Measurements from ENCODE around the gene NCSTN. TPM values are rescaled to one million over a fixed set of nuclear protein-coding genes. Genes with fewer than 3 reads are reported as not detected.

NCSTN gene
- total and polyA plus RNA-seq, 10 of the 15 experiments (the other 5 are each of a cell fraction or from before 2014, with no cell fraction given), result 33.3 to 88.2 (median 60.4) TPM

- Histone ChIP-seq H3K79me2 (ENCODE audit: control insufficient read depth, insufficient read depth, low read length) (no peaks in the 10 kb centered on the region; the same call in none of the 2 replicates), H3K36me3 (ENCODE audit: control insufficient read depth in 2 of 2, insufficient read depth in 2 of 2, low read length in 1 of 2) (peaks cover 3 to 44% of the 10 kb centered on the region in 2 experiments), H2AFZ (ENCODE audit: control insufficient read depth, low read depth, low read length) (no peak overlapping the region), H3K9ac (ENCODE audit: control insufficient read depth, insufficient read depth, low read length) (no peak overlapping the region), H3K27ac (ENCODE audit: control insufficient read depth, insufficient read depth) (no peak overlapping the region), H4K20me1 (ENCODE audit: control insufficient read depth, insufficient read depth) (no peaks in the 10 kb centered on the region), H3K4me3 (no peak overlapping the region), H3K4me1 (ENCODE audit: control insufficient read depth, insufficient read depth, low read length) (no peaks in the 10 kb centered on the region), H3K4me2 (ENCODE audit: control insufficient read depth, insufficient read depth) (no peak overlapping the region), H3K9me3 (replicated peaks; ENCODE audit: control insufficient read depth, insufficient read depth, low read length) (no peaks in the 10 kb centered on the region), H3K27me3 (replicated peaks in 1 of 2; ENCODE audit: control insufficient read depth in 2 of 2, insufficient read depth in 2 of 2, low read length in 1 of 2) (no peaks in the 10 kb centered on the region)
- in situ Hi-C loops (cut with MboI) (no loop called here), intact Hi-C loops (cut with micrococcal nuclease; ENCODE audit: unreplicated experiment) (no loop called here)
- DNase-seq (ENCODE audit: low read depth, low spot score) (no peak), ATAC-seq (no peak), FAIRE-seq (no peak)
- no TSS peak for BruUV-seq (replicated peaks)
- RAD21 ChIA-PET (ENCODE audit: unreplicated experiment), result no interaction called here
- SMC1A ChIA-PET (ENCODE audit: uncharacterized antibody, unreplicated experiment), result interaction anchor here (1.5 kb wide), 1 partner anchor 10 kb away, joined by 4 read pairs; no protein-coding TSS in a partner anchor
- 94% methylated on average over 6 of the region's 6 CpGs for WGBS (ENCODE audit: insufficient coverage, insufficient replicate concordance, low lambda C conversion rate, missing lambda C conversion rate)
- TF ChIP-seq ZNF217 (IDR thresholded peaks at IDR 0.05) (no peak), ZBTB4 (CRISPR knock-in tag; IDR thresholded peaks at IDR 0.05) (no peak), KDM1A (IDR thresholded peaks at IDR 0.05; ENCODE audit: borderline replicate concordance) (no peak), CEBPZ (IDR thresholded peaks at IDR 0.05; ENCODE audit: low read depth, low read length) (no peak), SP1 (IDR thresholded peaks at IDR 0.05; ENCODE audit: low read depth, low read length) (no peak), CREB1 (IDR thresholded peaks at IDR 0.05; ENCODE audit: low read depth) (no peak), NR2C1 (IDR thresholded peaks at IDR 0.05) (no peak), YBX1 (IDR thresholded peaks at IDR 0.05) (no peak), JUND (IDR thresholded peaks at IDR 0.05; ENCODE audit: low read depth, low read length) (no peak), ZNF384 (IDR thresholded peaks at IDR 0.05; ENCODE audit: borderline replicate concordance, low read depth, low read length) (no peak)
- POLR2A ChIA-PET, result interaction anchor here (0.7 kb wide), 1 partner anchor 57 kb away, joined by 3 read pairs; no protein-coding TSS in a partner anchor
- CTCF ChIA-PET, result no interaction called here
These were observed 20.4 kb upstream of the NCSTN start for GRCh38 chr1:160322831-160323230.

Data from GM12878 (cell line).